WTC11 (cell line): Measurements from ENCODE around the gene AGAP1. TPM values are rescaled to one million over a fixed set of nuclear protein-coding genes. Genes with fewer than 3 reads are reported as not detected.
A peak's percentile ranks its signal among the peaks of the same experiment; 100 is the strongest.

ENCODE experiments used
- ATAC-seq: fragments of 200-7000 bp; cut with Tn5 transposase; 2 replicates; pipeline ENCODE4 v1.10.0; 2021; ENCODE audit warnings: mild to moderate bottlenecking, moderate library complexity
- CTCF ChIA-PET: fragments of 300-600 bp; sonication (Branson Sonifier 250); formaldehyde crosslinking; loops from one replicate; lab custom pipeline; 2021; ENCODE audit warnings: antibody characterized with exemption; lab: Charles Lee
- POLR2A ChIA-PET: fragments of 350-600 bp; sonication (Branson Sonifier 250); formaldehyde crosslinking; loops from one replicate; lab custom pipeline; 2021; ENCODE audit warnings: antibody characterized with exemption; lab: Charles Lee
- DNase-seq: peaks from one replicate; pipeline ENCODE4 v3.0.0; 2021; ENCODE audit warnings: low spot score
- H3K27ac Mint-ChIP-seq: 2 replicates; pipeline ENCODE4 v1.8.0; 2021; ENCODE audit warnings: mixed read lengths
- H3K27me3 Mint-ChIP-seq: 2 replicates; pipeline ENCODE4 v1.8.0; 2021; ENCODE audit warnings: low read depth, mild to moderate bottlenecking, moderate library complexity, mixed read lengths
- H3K36me3 Mint-ChIP-seq: 2 replicates; pipeline ENCODE4 v1.8.0; 2021; ENCODE audit warnings: mixed read lengths
- H3K4me1 Mint-ChIP-seq: 2 replicates; pipeline ENCODE4 v1.8.0; 2022; ENCODE audit warnings: mixed read lengths
- H3K4me3 Mint-ChIP-seq: 2 replicates; pipeline ENCODE4 v1.8.0; 2021; ENCODE audit warnings: mild to moderate bottlenecking, moderate library complexity, mixed read lengths
- H3K9me3 Mint-ChIP-seq: 2 replicates; pipeline ENCODE4 v1.8.0; 2021; ENCODE audit warnings: mixed read lengths
- CREB1 ChIP-seq: sonication (generic); formaldehyde crosslinking; IDR thresholded peaks from 2 replicates; pipeline ENCODE4 v1.8.0; 2023; ENCODE audit warnings: mild to moderate bottlenecking, missing genetic modification reagents
- CREM ChIP-seq: sonication (generic); formaldehyde crosslinking; IDR thresholded peaks from 2 replicates; pipeline ENCODE4 v1.8.1; 2022; ENCODE audit warnings: mild to moderate bottlenecking, missing genetic modification reagents, moderate library complexity
- ESRRA ChIP-seq: sonication (generic); formaldehyde crosslinking; IDR thresholded peaks from 2 replicates; pipeline ENCODE4 v1.8.1; 2022; ENCODE audit warnings: mild to moderate bottlenecking, missing genetic modification reagents, borderline replicate concordance
- IRF2 ChIP-seq: sonication (generic); formaldehyde crosslinking; IDR thresholded peaks from 2 replicates; pipeline ENCODE4 v1.8.0; 2022; ENCODE audit warnings: low read depth, missing genetic modification reagents, borderline replicate concordance
- JUN ChIP-seq: sonication (generic); formaldehyde crosslinking; IDR thresholded peaks from 2 replicates; pipeline ENCODE4 v1.8.0; 2023; ENCODE audit warnings: mild to moderate bottlenecking, missing genetic modification reagents
- KAT7 ChIP-seq: sonication (generic); formaldehyde crosslinking; IDR thresholded peaks from 2 replicates; pipeline ENCODE4 v1.8.1; 2023; ENCODE audit warnings: missing genetic modification reagents, mild to moderate bottlenecking, borderline replicate concordance
- NFE2L1 ChIP-seq: sonication (generic); formaldehyde crosslinking; IDR thresholded peaks from 2 replicates; pipeline ENCODE4 v1.8.1; 2023; ENCODE audit warnings: missing genetic modification reagents
- PRRX2 ChIP-seq: fragments of 250-450 bp; sonication (Bioruptor Pico); IDR thresholded peaks from 2 replicates; pipeline ENCODE4 v1.8.0; 2021; ENCODE audit warnings: mild to moderate bottlenecking
- RORB ChIP-seq: fragments of 250-450 bp; sonication (Bioruptor Pico); IDR thresholded peaks from 2 replicates; pipeline ENCODE4 v1.9.0; 2021; ENCODE audit warnings: mild to moderate bottlenecking
- SMAD4 ChIP-seq: sonication (generic); formaldehyde crosslinking; IDR thresholded peaks from 2 replicates; pipeline ENCODE4 v1.8.0; 2022; ENCODE audit warnings: mild to moderate bottlenecking, missing genetic modification reagents
- TP53 ChIP-seq: sonication (generic); formaldehyde crosslinking; IDR thresholded peaks from 2 replicates; pipeline ENCODE4 v1.8.1; 2023; ENCODE audit warnings: mild to moderate bottlenecking, missing genetic modification reagents
- ZNF671 ChIP-seq: fragments of 250-450 bp; sonication (Bioruptor Pico); IDR thresholded peaks from 2 replicates; pipeline ENCODE4 v1.8.0; 2021; ENCODE audit warnings: mild to moderate bottlenecking
- total RNA-seq: library from RNA; stranded (reverse); gene quantifications from 3 replicates; pipeline ENCODE4 v1.2.3, GENCODE V29; 2021
- TF ChIP-seq, protein P1 (sequence below): sonication (generic); formaldehyde crosslinking; conservative IDR thresholded peaks from 2 replicates; pipeline ENCODE4 v1.8.1; 2023; ENCODE audit warnings: mild to moderate bottlenecking, low read depth, missing genetic modification reagents, moderate library complexity
- TF ChIP-seq, protein P2 (sequence below): fragments of 250-450 bp; sonication (Bioruptor Pico); IDR thresholded peaks from 2 replicates; pipeline ENCODE4 v1.8.0; 2021; ENCODE audit warnings: mild to moderate bottlenecking
- TF ChIP-seq, protein P3 (sequence below): fragments of 250-450 bp; sonication (Bioruptor Pico); conservative IDR thresholded peaks from 2 replicates; pipeline ENCODE4 v1.9.0; 2021; ENCODE audit warnings: mild to moderate bottlenecking
- TF ChIP-seq, protein P4 (sequence below): sonication (generic); formaldehyde crosslinking; IDR thresholded peaks from 2 replicates; pipeline ENCODE4 v1.8.0; 2022; ENCODE audit warnings: mild to moderate bottlenecking, missing genetic modification reagents
- TF ChIP-seq, protein P5 (sequence below): sonication (generic); formaldehyde crosslinking; IDR thresholded peaks from 2 replicates; pipeline ENCODE4 v1.8.0; 2023; ENCODE audit warnings: missing genetic modification reagents, mild to moderate bottlenecking, borderline replicate concordance
- TF ChIP-seq, protein P6 (sequence below): fragments of 250-450 bp; sonication (Bioruptor Pico); IDR thresholded peaks from 2 replicates; pipeline ENCODE4 v1.9.0; 2021; ENCODE audit warnings: moderate library complexity, mild to moderate bottlenecking, inconsistent platforms, borderline replicate concordance
- TF ChIP-seq, protein P7 (sequence below): sonication (generic); formaldehyde crosslinking; IDR thresholded peaks from 2 replicates; pipeline ENCODE4 v1.8.1; 2022; ENCODE audit warnings: mild to moderate bottlenecking, moderate library complexity, missing genetic modification reagents
- TF ChIP-seq, protein P8 (sequence below): sonication (generic); formaldehyde crosslinking; IDR thresholded peaks from 2 replicates; pipeline ENCODE4 v1.8.0; 2022; ENCODE audit warnings: mild to moderate bottlenecking, missing genetic modification reagents

AGAP1 gene
- total RNA-seq, 1 experiment from 2014 or later: 49.3 TPM

DNA sequence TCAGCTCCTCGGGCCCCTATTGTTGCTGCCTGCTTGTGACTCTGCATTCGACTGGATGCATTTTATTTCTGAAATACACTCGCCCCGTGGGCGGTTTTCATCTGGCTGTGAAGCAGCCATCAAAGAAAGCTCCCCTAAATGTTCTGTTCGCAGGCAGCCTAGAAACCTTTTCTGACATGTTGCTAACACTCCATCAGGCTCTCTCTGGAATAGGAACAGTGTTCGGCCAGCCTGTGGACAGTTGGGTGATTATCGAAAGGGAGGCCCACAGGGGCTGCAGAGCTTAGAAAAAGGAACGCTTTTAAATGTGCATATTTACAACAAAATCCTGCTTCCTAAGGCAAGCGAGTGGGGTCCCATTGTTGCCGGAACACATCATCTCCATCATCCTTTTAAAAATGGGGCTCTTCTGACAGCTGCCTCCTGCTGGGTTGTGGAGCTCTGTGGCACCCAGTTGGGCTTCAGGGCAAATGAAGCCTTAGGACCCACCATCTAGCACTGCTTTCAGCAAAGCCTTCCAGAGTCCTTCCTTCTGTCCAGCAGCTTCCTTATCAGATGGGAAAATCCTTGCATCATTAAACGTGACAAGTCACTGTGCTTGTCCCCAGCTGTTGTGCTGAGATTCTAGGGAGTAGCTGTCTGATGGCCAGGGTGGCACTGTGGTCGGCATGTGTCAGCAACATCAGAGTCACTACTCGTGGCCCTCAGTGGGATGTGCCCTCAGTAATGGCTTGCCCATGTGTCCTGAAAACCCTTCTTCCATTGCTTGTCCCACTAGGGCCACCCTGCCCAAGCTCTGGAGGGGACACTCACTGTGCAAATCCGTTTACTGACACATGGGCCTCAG, 571.7 kb downstream of the AGAP1 start:
- Mint-ChIP-seq H3K27ac (peak overlapping the region; percentile 32), H3K4me1 (peaks cover 31% of the 10 kb centered on the region), H3K4me3 (no peak overlapping the region), H3K36me3 (peaks cover 6% of the 10 kb centered on the region; the same call in 1 of the 2 replicates), H3K9me3 (no peaks in the 10 kb centered on the region), H3K27me3 (no peaks in the 10 kb centered on the region)
- TF ChIP-seq ZNF671 (no peak), CREB1 (CRISPR knock-in tag) (no peak), TP53 (no peak), IRF2 (CRISPR knock-in tag) (no peak), JUN (CRISPR knock-in tag) (no peak), SMAD4 (CRISPR knock-in tag) (no peak)
- TF ChIP-seq, protein P1, sequence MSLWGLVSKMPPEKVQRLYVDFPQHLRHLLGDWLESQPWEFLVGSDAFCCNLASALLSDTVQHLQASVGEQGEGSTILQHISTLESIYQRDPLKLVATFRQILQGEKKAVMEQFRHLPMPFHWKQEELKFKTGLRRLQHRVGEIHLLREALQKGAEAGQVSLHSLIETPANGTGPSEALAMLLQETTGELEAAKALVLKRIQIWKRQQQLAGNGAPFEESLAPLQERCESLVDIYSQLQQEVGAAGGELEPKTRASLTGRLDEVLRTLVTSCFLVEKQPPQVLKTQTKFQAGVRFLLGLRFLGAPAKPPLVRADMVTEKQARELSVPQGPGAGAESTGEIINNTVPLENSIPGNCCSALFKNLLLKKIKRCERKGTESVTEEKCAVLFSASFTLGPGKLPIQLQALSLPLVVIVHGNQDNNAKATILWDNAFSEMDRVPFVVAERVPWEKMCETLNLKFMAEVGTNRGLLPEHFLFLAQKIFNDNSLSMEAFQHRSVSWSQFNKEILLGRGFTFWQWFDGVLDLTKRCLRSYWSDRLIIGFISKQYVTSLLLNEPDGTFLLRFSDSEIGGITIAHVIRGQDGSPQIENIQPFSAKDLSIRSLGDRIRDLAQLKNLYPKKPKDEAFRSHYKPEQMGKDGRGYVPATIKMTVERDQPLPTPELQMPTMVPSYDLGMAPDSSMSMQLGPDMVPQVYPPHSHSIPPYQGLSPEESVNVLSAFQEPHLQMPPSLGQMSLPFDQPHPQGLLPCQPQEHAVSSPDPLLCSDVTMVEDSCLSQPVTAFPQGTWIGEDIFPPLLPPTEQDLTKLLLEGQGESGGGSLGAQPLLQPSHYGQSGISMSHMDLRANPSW: no peak
- TF ChIP-seq, protein P2, sequence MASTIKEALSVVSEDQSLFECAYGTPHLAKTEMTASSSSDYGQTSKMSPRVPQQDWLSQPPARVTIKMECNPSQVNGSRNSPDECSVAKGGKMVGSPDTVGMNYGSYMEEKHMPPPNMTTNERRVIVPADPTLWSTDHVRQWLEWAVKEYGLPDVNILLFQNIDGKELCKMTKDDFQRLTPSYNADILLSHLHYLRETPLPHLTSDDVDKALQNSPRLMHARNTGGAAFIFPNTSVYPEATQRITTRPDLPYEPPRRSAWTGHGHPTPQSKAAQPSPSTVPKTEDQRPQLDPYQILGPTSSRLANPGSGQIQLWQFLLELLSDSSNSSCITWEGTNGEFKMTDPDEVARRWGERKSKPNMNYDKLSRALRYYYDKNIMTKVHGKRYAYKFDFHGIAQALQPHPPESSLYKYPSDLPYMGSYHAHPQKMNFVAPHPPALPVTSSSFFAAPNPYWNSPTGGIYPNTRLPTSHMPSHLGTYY (CRISPR knock-in tag): no peak
- TF ChIP-seq, protein P3, sequence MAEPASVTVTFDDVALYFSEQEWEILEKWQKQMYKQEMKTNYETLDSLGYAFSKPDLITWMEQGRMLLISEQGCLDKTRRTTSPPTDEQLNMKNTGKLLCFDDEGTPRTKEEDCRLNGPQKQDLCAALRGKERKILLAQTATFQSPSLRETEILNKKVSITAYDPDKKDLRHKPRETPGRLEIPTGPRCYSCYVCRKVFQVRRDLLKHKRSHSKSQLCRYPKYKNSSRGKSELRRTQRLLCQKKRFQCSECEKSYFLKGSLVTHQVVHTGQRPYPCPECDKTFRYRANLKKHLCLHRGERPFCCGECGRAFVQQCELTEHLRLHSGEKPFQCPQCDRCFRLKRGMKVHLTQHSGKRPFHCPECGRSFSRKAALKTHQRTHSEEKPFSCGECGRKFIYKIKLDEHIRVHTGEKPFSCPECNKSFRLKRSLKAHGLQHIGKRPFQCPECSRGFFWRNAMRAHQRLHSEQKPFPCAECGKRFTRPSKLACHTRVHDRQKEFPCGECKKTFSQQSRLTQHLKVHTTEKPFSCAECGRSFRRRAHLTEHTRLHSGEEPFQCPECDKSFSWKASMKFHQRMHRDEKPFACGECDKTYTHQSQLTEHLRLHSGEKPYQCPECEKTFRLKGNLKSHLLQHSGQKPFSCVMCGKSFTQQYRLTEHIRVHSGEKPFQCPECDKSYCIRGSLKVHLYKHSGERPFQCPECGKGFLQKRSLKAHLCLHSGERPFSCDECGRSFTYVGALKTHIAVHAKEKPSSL: no peak
- TF ChIP-seq, protein P4, sequence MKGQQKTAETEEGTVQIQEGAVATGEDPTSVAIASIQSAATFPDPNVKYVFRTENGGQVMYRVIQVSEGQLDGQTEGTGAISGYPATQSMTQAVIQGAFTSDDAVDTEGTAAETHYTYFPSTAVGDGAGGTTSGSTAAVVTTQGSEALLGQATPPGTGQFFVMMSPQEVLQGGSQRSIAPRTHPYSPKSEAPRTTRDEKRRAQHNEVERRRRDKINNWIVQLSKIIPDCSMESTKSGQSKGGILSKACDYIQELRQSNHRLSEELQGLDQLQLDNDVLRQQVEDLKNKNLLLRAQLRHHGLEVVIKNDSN (CRISPR knock-in tag): no peak
- TF ChIP-seq, protein P5, sequence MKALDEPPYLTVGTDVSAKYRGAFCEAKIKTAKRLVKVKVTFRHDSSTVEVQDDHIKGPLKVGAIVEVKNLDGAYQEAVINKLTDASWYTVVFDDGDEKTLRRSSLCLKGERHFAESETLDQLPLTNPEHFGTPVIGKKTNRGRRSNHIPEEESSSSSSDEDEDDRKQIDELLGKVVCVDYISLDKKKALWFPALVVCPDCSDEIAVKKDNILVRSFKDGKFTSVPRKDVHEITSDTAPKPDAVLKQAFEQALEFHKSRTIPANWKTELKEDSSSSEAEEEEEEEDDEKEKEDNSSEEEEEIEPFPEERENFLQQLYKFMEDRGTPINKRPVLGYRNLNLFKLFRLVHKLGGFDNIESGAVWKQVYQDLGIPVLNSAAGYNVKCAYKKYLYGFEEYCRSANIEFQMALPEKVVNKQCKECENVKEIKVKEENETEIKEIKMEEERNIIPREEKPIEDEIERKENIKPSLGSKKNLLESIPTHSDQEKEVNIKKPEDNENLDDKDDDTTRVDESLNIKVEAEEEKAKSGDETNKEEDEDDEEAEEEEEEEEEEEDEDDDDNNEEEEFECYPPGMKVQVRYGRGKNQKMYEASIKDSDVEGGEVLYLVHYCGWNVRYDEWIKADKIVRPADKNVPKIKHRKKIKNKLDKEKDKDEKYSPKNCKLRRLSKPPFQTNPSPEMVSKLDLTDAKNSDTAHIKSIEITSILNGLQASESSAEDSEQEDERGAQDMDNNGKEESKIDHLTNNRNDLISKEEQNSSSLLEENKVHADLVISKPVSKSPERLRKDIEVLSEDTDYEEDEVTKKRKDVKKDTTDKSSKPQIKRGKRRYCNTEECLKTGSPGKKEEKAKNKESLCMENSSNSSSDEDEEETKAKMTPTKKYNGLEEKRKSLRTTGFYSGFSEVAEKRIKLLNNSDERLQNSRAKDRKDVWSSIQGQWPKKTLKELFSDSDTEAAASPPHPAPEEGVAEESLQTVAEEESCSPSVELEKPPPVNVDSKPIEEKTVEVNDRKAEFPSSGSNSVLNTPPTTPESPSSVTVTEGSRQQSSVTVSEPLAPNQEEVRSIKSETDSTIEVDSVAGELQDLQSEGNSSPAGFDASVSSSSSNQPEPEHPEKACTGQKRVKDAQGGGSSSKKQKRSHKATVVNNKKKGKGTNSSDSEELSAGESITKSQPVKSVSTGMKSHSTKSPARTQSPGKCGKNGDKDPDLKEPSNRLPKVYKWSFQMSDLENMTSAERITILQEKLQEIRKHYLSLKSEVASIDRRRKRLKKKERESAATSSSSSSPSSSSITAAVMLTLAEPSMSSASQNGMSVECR (CRISPR knock-in tag): no peak
- DNase-seq (no peak), ATAC-seq (no peak)
- CTCF ChIA-PET: interaction anchor here (0.8 kb wide), 1 partner anchor 21 kb away, joined by 3 read pairs; no protein-coding TSS in a partner anchor
- POLR2A ChIA-PET: interaction anchor here (0.5 kb wide), 1 partner anchor 71 kb away, joined by 3 read pairs; no protein-coding TSS in a partner anchor

DNA sequence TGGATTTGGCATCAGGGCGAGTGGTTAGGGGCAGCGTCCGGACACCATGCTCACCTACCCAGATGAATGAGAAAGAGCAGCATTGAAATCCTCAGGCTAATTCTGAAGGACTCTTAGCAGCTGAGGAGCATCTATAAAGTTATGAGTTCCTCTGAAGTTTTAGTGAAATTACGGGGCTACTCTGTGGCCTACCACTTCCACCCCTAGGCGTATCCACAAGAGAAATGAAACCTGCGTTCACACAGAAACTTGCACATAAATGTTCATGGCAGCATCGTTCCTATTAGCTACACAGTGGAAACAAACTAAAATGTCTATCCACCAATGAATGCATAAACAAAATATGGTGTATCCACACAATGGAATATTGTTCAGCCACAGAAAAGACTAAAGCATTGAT, 576.4 kb downstream of the AGAP1 start:
- H3K27ac Mint-ChIP-seq: no peak overlapping the region
- DNase-seq: no peak
- H3K27me3 Mint-ChIP-seq: no peaks in the 10 kb centered on the region
- ChIA-PET POLR2A (no interaction called here), CTCF (no interaction called here)
- no peak for ATAC-seq
- H3K9me3 Mint-ChIP-seq: no peaks in the 10 kb centered on the region
- H3K4me1 Mint-ChIP-seq: peaks cover 28% of the 10 kb centered on the region
- H3K4me3 Mint-ChIP-seq: no peak overlapping the region
- H3K36me3 Mint-ChIP-seq: peaks cover 10% of the 10 kb centered on the region
- TF ChIP-seq TP53: no peak
- TF ChIP-seq, protein P6, sequence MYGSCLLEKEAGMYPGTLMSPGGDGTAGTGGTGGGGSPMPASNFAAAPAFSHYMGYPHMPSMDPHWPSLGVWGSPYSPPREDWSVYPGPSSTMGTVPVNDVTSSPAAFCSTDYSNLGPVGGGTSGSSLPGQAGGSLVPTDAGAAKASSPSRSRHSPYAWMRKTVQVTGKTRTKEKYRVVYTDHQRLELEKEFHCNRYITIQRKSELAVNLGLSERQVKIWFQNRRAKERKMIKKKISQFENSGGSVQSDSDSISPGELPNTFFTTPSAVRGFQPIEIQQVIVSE (CRISPR knock-in tag): no peak
- TF ChIP-seq NFE2L1: no peak
- TF ChIP-seq, protein P7, sequence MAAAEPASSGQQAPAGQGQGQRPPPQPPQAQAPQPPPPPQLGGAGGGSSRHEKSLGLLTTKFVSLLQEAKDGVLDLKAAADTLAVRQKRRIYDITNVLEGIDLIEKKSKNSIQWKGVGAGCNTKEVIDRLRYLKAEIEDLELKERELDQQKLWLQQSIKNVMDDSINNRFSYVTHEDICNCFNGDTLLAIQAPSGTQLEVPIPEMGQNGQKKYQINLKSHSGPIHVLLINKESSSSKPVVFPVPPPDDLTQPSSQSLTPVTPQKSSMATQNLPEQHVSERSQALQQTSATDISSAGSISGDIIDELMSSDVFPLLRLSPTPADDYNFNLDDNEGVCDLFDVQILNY (CRISPR knock-in tag): no peak
- TF ChIP-seq, protein P8, sequence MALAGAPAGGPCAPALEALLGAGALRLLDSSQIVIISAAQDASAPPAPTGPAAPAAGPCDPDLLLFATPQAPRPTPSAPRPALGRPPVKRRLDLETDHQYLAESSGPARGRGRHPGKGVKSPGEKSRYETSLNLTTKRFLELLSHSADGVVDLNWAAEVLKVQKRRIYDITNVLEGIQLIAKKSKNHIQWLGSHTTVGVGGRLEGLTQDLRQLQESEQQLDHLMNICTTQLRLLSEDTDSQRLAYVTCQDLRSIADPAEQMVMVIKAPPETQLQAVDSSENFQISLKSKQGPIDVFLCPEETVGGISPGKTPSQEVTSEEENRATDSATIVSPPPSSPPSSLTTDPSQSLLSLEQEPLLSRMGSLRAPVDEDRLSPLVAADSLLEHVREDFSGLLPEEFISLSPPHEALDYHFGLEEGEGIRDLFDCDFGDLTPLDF (CRISPR knock-in tag): no peak
- TF ChIP-seq RORB (CRISPR knock-in tag): no peak
- no peak for TF ChIP-seq CREB1 (CRISPR knock-in tag)
- no peak for TF ChIP-seq CREM (CRISPR knock-in tag)
- no peak for TF ChIP-seq PRRX2 (CRISPR knock-in tag)
- no peak for TF ChIP-seq KAT7 (CRISPR knock-in tag)
- TF ChIP-seq ESRRA: no peak
